ENCODE data around the gene RAPGEF5.

The RAPGEF5 gene

DNA sequence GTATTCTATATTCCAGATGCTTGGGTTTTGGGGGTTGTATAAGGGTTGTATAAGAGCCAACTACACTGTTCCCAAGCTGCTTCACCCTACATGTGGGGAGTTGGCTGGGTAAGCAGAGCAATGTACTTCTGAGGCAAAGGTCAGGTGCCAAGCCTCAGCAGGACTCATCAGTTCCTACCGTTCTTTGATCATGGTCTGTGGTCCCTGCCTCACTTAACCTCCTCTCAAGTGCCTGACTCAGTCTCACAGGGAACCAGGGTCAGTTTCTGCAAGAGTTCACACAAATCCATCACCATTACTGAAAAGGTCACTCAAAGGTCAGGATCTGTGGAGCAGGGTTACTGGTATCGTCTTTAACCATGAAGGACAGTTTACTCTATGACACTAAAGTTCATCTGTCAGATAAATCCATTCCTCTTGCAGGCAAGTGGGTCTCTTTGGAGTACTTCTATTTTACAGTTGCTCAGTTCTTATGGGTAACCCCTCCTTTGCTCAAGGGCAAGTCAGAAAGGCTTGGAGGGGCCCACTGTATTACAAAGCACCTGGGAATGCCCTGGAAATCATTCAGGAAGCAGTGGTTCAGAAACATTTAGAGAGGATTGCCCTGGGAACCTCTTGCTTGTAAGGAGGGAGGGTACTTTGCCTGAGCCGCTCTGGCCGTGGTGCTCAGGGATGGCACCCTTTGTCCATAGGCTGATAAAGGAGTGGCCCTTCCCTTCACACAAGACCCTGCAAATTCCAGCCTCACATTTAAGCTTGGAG lies 227.0 kb downstream of the RAPGEF5 start:
- no peak for DNase-seq
- Histone ChIP-seq H3K4me3 (no peak overlapping the region), H3K4me1 (peaks cover 0 to 10% (median 2%) of the 10 kb centered on the region in 4 donors), H3K27me3 (no peaks in the 10 kb centered on the region), H3K36me3 (peaks cover 21 to 44% (median 33%) of the 10 kb centered on the region in 3 donors), H3K9me3 (no peaks in the 10 kb centered on the region), H3K27ac (no peak overlapping the region)
- TF ChIP-seq, protein P1, sequence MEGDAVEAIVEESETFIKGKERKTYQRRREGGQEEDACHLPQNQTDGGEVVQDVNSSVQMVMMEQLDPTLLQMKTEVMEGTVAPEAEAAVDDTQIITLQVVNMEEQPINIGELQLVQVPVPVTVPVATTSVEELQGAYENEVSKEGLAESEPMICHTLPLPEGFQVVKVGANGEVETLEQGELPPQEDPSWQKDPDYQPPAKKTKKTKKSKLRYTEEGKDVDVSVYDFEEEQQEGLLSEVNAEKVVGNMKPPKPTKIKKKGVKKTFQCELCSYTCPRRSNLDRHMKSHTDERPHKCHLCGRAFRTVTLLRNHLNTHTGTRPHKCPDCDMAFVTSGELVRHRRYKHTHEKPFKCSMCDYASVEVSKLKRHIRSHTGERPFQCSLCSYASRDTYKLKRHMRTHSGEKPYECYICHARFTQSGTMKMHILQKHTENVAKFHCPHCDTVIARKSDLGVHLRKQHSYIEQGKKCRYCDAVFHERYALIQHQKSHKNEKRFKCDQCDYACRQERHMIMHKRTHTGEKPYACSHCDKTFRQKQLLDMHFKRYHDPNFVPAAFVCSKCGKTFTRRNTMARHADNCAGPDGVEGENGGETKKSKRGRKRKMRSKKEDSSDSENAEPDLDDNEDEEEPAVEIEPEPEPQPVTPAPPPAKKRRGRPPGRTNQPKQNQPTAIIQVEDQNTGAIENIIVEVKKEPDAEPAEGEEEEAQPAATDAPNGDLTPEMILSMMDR (IDR thresholded peaks at IDR 0.05), result no peak
- intact Hi-C loops (cut with DNase I; ENCODE audit: low total_unique reads), result loop anchor here (5.0 kb wide), 1 partner anchor 537 kb away; no protein-coding TSS in a partner anchor

- no peak overlapping the region for H3K27ac ChIP-seq
- TF ChIP-seq, protein P1 (IDR thresholded peaks at IDR 0.05), result no peak
- H3K27me3 ChIP-seq, result no peaks in the 10 kb centered on the region
- H3K4me1 ChIP-seq, result peaks cover 0 to 13% (median 2%) of the 10 kb centered on the region in 4 donors
- peaks cover 21 to 43% (median 28%) of the 10 kb centered on the region in 3 donors for H3K36me3 ChIP-seq
- H3K4me3 ChIP-seq, result no peak overlapping the region
- no peak for DNase-seq
- H3K9me3 ChIP-seq, result no peaks in the 10 kb centered on the region
- intact Hi-C loops (cut with DNase I; ENCODE audit: low total_unique reads), result loop anchor here (5.0 kb wide), 1 partner anchor 538 kb away; no protein-coding TSS in a partner anchor
Measured at GRCh38 chr7:22129166-22129565, 227.8 kb downstream of the RAPGEF5 start.

- Histone ChIP-seq H3K36me3 (peaks cover 21 to 40% (median 28%) of the 10 kb centered on the region in 3 donors), H3K4me3 (no peak overlapping the region), H3K4me1 (peaks cover 0 to 13% (median 2%) of the 10 kb centered on the region in 4 donors), H3K27me3 (no peaks in the 10 kb centered on the region), H3K27ac (no peak overlapping the region), H3K9me3 (no peaks in the 10 kb centered on the region)
- intact Hi-C loops (cut with DNase I; ENCODE audit: low total_unique reads), result loop anchor here (5.0 kb wide), 1 partner anchor 539 kb away; no protein-coding TSS in a partner anchor
- TF ChIP-seq, protein P1 (IDR thresholded peaks at IDR 0.05), result no peak
- DNase-seq, result no peak
Measured at GRCh38 chr7:22128528-22128920, 228.4 kb downstream of the RAPGEF5 start.

- Histone ChIP-seq H3K4me3 (no peak overlapping the region), H3K4me1 (peaks cover 0 to 13% (median 2%) of the 10 kb centered on the region in 4 donors), H3K27me3 (no peaks in the 10 kb centered on the region), H3K27ac (no peak overlapping the region), H3K9me3 (no peaks in the 10 kb centered on the region), H3K36me3 (peaks cover 23 to 39% (median 25%) of the 10 kb centered on the region in 3 donors)
- no peak for DNase-seq
- intact Hi-C loops (cut with DNase I; ENCODE audit: low total_unique reads), result loop anchor here (5.0 kb wide), 1 partner anchor 539 kb away; no protein-coding TSS in a partner anchor
- TF ChIP-seq, protein P1 (IDR thresholded peaks at IDR 0.05), result no peak
Measured at GRCh38 chr7:22127835-22128527, 229.0 kb downstream of the RAPGEF5 start.

DNA sequence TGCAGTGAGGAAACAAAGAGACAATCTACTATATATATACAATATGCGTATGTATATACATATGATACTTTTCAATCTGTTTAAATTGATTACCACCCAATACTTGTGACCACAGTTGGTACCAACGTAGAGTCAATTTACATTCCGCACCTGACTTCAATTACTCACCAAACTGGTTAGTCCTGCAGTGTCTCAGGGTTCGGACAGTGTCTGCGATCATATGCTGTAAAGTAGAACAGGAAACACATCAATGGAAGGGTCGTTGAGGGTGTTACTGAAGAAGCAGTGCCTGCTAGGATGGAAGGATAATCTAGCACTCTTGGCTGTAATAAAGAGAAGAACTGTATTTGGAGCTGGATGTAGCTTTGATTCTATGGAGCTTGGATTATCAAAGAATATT lies 231.5 kb downstream of the RAPGEF5 start:
- intact Hi-C loops (cut with DNase I; ENCODE audit: low total_unique reads), result loop anchor here (5.0 kb wide), 1 partner anchor 542 kb away; no protein-coding TSS in a partner anchor
- Histone ChIP-seq H3K4me1 (peaks cover 0 to 23% (median 6%) of the 10 kb centered on the region in 4 donors), H3K9me3 (no peaks in the 10 kb centered on the region), H3K36me3 (peaks cover 15 to 51% (median 17%) of the 10 kb centered on the region in 3 donors), H3K4me3 (no peak overlapping the region), H3K27me3 (no peaks in the 10 kb centered on the region), H3K27ac (no peak overlapping the region)
- DNase-seq, result no peak
- TF ChIP-seq, protein P1 (IDR thresholded peaks at IDR 0.05), result no peak

Measured in tibial artery (tissue), 4 donors.